Measurements from ENCODE around the gene PUM2.

PUM2 gene

DNA sequence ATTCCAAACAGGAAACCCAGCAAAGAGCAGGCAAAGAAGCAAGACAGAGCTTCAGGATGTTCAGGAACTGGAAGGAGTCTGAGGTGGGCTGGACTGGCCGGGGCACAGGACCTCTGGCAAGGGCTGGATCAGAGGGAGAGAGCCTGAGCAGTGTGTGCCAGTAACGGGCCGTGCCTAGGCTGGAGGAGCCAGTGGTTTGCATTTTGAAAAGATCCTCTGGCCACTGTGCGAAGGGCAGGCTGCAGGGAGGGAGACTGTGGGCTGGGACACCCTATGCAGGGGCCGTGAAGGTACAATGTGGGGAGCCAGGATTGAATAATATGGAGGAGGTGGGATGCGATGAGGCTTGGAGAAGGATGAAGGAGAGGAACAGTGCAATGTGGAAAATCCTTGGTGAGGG, 119.5 kb downstream of the PUM2 start:
- no peak for TF ChIP-seq ZNF274 (IDR thresholded peaks at IDR 0.05; ENCODE audit: low read depth, low read length)
- no peak overlapping the region for H3K4me3 ChIP-seq (ENCODE audit: low read length)

DNA sequence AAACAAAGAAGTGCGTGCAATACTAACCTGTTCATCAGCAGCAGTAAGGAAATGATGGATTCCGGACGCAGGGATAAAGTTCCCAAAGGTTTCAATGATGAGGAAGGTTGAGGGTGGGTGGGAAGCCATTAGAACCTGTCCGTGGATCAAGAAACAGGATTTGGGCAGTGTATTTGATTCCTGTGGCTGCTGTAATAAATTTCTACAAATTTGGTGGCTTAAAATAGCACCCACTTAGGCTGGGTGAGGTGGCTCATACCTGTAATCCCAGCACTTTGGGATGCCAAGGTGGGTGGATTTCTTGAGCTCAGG, 120.6 kb downstream of the PUM2 start:
- TF ChIP-seq ZNF274 (IDR thresholded peaks at IDR 0.05; ENCODE audit: low read depth, low read length) = no peak
- no peak overlapping the region for H3K4me3 ChIP-seq (ENCODE audit: low read length)

DNA sequence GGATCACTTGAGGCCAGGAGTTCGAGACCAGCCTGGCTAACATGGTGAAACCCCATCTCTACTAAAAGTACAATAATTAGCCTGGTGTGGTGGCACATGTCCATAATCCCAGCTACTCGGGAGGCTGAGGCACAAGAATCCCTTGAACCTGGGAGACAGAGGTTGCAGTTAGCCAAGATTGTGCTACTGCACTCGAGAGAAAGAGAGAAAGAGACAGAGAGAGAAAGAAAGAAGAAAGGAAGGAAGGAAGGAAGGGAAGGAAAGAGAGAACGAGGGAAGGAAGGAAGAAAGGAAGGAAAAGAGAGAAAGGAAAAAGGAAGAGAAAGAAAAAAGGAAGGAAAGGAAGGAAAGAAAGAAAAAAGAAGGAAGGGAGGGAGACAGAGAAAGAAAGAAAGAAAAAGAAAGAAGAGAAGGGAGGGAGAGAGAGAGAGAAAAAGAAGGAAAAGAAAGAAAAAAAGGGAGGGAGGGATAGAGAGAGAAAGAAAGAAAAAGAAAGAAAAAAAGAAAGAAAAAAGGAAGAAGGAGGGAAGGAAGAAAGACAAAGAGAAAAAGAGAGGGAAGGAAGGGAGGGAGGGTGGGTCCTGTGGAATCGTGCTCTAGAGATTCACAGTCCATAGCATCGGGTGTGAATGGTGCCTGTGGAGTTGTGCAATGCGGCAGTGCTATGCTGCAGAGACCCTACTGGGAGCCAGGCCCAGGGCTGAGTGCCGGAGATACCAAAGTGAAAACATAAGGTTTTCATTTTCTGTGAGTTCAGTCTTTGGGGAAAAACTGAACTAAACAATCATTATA, 121.1 kb downstream of the PUM2 start:
- H3K4me3 ChIP-seq (ENCODE audit: low read length) = no peak overlapping the region
- no peak for TF ChIP-seq ZNF274 (IDR thresholded peaks at IDR 0.05; ENCODE audit: low read depth, low read length)

DNA sequence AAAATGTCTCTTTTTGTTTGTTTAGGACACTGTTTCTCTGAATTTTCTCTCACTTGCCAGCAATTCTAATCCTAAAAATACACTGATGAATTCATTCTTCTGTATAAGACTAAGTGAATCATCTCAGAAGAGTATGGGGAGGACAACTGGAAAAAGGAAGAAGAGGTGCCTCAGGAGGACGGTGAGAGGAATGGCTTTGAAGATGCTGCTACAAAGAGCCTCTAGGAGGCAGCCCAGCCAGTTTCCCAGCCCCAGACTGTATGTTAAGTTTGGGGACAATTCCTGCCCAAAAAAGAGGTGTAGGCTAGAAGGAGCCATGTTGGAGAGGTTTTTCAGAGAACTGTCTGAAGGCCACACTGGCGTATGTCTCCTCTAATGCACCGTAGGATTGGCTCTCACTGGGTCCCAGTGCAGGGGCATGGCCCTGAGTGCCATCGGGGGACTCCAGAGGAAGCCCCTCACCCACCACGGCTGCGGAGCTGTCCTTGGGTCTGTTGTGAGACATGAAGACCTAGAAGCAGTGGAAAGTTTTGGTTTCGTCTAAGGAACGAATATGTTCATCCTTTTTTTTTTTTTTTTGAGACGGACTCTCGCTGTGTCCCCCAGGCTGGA, 122.6 kb downstream of the PUM2 start:
- TF ChIP-seq ZNF274 (IDR thresholded peaks at IDR 0.05; ENCODE audit: low read depth, low read length) = no peak
- H3K4me3 ChIP-seq (ENCODE audit: low read length) = no peak overlapping the region

DNA sequence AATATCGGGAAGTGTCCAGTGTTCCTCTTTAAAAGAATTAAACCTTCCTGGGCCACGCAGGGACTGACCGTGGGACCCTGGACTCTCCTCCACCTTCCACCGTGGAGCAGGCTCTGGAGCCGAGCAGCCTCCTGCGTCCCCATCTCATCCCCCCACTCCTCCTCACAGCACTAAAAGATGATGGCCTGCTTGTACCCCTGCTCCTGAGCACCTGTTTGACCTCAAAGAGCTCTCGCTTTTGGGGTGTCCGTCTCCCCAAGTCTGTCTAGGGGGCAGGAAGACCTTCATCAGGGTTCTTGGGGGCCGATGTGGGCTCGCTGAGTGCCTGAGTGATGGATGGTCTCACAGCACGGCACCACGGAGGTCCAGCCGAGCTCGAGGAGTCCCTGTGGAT, 124.5 kb downstream of the PUM2 start:
- TF ChIP-seq ZNF274 (IDR thresholded peaks at IDR 0.05; ENCODE audit: low read depth, low read length) = no peak
- H3K4me3 ChIP-seq (ENCODE audit: low read length) = no peak overlapping the region

DNA sequence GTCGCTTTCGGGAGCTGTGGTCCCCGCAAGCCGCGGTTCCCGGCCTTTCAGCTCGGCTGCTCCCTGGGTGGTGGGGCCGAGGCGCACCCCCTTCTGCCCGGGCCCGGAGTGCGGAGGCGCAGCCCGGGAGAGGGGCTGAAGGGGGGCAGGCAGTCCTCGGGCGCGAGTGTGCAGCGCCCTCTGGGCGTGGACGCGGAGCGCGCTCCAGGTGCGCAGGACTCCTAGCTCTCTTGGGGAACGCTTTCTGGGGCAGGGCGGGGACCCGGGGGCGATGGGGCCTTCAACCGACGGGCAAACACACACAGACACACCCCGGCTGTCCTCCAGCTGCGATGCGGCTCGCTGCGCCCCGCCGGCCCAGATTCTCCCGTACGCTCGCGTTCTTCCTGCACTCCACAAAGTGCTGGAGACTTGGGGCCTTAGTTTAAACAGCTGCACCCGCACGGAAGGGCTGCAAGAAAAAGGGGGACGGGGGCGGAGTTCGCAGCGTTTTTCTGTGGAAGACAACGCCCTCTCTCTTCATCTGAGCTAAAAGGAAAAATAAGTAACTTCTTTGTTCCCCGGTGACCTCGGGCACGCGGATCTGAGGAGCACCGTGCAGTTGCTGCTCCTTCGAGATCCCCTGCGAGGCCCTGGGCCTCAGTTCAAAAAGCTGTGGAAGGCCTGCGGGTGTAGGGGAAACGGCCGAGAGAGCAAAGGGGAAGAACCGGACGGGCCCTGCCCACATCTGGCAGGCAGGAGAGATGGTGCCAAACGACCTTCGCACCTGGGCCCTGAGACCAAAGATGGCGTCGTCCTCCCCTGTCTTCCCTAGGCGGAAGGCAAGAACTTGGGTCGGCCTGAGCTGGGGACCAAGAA, 125.1 kb downstream of the PUM2 start:
- no peak for TF ChIP-seq ZNF274 (IDR thresholded peaks at IDR 0.05; ENCODE audit: low read depth, low read length)

DNA sequence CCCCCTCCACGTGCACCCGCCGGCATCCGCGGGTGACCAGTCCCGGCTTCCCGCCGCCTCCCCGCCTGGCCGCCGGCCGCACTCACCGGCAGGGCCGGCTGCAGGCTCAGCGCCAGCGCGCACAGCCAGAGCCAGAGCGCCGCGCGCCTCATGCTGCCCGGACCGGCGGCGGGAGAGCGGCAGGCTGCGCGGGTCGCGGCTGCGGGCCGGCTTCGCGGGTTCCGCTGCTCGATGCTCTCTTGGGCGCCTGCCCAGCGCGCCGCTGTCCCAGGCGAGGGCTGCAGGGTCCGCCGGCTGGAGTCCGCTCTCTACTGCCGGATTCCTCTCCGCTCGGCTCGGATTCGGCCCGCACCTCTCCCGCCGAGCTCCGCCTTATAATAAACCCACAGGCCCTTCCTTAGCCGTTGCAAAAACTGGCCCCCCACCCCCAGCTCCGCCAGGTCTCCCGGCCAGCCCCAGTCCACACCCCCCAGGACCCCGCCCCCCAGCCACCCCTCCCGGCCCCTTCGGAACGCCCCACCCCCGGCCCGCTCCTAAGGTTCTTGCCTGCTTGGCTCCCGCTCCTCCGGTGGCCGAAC, 125.8 kb downstream of the PUM2 start, which contains the start of gene SDC1:
SDC1 (minus strand) TSS at position 415 of the 578 bp plus-strand sequence; CDS start at position 152, 263 bp downstream.
- H3K4me3 ChIP-seq (ENCODE audit: low read length) = peak within 1 kb of the TSS; percentile 57; the same call in 1 of the 2 replicates
- no peak for TF ChIP-seq ZNF274 (IDR thresholded peaks at IDR 0.05; ENCODE audit: low read depth, low read length)

More for the DNA sequence above, 125.1 kb downstream of the PUM2 start:
- peak overlapping the region; percentile 57; the same call in 1 of the 2 replicates for H3K4me3 ChIP-seq (ENCODE audit: low read length)

DNA sequence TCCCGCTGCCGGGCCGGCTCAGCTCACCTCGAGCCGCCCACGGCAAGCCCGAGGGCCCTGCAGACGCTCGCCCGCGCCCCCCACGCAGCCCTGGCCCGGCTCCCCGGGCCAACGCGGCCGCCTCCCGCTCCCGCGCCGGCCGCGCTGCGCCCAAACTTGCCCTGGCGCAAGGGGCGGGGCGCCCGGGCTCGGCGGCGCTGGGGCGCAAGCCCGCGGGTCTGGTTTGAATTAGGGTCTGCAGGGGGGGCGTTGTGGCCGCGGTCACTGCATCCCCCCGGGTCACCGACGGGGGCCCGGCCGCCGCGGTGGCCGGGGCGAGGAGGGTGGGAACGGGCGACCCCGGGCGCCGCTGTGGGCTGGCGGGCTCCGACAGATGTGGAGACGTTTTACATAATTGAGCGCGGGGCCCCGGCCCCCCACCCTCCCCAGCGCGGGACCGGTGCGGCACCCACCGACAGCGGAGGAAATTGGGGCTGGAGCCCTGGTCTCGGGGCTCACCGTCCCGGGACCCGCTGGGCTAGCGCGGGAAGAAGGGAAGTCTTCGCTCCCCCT, 126.4 kb downstream of the PUM2 start:
- peak overlapping the region; percentile 56; the same call in 1 of the 2 replicates for H3K4me3 ChIP-seq (ENCODE audit: low read length)
- no peak for TF ChIP-seq ZNF274 (IDR thresholded peaks at IDR 0.05; ENCODE audit: low read depth, low read length)

DNA sequence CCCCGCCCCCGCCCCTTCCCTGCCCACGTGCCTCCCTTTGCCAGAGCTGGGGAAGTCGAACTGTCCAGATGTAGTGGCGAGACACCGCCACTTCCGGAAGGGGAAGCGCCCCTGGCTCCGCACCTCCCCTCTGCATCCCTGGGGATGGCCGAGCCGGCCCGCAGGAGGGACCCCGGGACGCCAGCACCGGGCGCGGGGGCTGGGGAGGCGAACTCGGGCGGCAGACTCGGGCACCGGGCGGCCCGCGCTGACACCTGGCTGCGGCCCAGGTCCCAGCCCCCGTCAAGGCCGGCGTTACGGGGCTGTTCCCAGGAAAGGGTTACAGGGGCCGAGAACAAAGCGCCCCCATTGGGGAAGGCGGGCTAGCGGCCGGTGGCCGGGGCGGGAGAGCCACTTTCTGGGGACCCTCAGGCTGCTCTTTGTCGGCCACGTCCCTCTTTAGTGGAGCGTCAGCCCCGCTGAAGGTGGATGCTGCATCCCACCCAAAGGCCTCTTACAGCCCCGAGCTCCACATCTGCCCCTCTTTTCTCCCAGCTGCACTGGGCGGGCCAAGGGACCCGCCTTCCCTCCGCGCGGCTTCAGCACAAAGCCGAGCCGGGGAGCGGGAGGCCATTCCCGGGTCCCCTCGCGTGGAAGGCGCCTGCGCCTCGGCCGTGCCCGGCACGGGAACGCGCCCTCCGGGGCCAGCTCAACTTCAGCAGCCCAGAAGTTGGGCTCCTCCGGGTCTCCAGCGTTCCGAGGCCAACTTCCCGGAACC, 127.1 kb downstream of the PUM2 start:
- H3K4me3 ChIP-seq (ENCODE audit: low read length) = peak overlapping the region; percentile 56
- no peak for TF ChIP-seq ZNF274 (IDR thresholded peaks at IDR 0.05; ENCODE audit: low read depth, low read length)

DNA sequence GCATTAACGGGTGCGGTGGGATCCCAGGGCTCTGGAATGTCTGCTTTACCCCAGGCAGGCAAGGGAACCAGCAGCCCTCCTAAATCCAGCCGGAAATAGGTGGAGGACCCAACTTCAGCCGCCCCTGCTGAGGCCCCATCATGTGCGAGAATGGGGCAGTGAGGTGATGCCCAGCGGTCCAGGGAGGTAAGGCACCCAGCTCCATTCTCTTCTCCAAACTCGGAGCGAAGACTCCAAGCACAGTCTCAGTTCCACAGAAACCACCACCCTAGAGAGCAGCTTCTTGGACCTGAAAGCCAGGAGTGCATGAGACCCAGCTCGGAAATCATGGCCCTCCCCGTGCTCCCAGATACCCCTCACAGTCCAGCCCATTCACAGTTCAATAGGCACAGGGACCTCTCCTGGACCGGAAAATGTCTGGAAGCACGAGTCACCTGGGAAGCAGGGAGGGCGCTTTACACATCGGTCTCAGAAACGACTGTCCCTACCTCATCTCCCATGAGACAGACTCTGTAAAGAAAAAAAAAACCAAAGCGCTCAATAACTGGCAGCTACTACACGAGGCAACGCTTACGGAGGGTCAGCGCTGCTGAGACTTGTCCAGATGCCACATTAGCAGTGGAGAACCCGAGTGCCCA, 127.8 kb downstream of the PUM2 start:
- H3K4me3 ChIP-seq (ENCODE audit: low read length) = no peak overlapping the region
- no peak for TF ChIP-seq ZNF274 (IDR thresholded peaks at IDR 0.05; ENCODE audit: low read depth, low read length)

DNA sequence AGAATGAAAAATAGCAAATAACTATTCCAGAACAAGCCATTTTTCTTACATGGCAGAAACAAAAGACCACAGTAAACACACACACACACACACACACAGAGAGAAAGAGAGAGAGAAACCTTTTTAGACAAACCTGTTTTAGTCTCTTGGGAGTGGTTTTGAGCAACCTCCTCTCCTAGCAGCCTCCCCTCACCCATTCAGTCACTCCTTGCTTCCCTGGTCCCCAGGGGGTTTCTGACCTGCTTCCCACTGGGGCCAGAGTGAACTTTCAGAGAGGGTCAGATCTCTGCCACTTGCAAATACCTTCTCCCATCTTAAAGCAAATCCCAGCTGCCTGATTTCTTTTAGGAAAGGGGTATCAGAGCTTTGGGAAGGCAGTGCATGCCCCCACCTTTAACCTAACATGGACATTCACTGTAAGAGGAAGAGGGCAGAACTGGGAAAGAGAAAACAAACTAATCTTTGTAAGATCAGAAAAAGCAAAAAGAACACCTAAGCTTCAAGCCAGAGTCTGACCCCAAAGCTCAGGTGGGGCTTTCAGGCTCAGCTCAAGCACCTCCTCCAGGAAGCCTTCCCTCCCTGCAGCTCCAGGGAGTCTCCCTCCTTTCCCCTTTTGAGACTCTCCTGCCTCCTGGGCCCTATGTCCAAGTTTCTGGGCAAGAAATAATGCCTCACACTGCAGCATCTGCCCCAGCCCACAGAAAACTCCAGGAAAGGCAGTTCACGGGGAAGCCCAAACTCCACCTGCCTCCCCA, 128.5 kb downstream of the PUM2 start:
- H3K4me3 ChIP-seq (ENCODE audit: low read length) = no peak overlapping the region
- no peak for TF ChIP-seq ZNF274 (IDR thresholded peaks at IDR 0.05; ENCODE audit: low read depth, low read length)

DNA sequence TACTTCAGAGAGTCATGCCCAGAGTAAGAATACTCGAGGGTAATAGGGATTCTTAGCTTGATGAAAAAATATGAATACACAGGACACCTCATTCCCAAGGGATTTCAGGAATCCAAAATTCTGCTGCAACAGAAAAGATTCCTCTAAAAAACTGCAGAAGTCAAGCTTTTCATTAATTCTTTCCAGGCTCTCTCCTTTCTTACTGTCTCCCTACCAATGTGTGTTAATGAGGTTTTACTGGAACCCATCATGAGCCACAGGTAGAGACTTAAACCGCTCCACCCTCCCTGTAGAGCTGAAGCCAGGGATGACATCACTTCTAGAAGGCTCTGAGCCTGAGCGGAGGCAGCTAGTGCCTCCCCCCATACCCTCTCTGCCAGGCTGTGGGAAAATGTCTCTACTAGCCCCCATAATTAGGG, 129.1 kb downstream of the PUM2 start:
- H3K4me3 ChIP-seq (ENCODE audit: low read length) = no peak overlapping the region
- no peak for TF ChIP-seq ZNF274 (IDR thresholded peaks at IDR 0.05; ENCODE audit: low read depth, low read length)

Data from GM08714 (cell line).